ENCODE data around the gene TAGLN2. TPM values are rescaled to one million over a fixed set of nuclear protein-coding genes. Genes with fewer than 3 reads are reported as not detected.
A peak's percentile ranks its signal among the peaks of the same experiment; 100 is the strongest.

The TAGLN2 gene
- total and polyA plus RNA-seq, 4 donors: 483 to 788 (median 749) TPM

DNA sequence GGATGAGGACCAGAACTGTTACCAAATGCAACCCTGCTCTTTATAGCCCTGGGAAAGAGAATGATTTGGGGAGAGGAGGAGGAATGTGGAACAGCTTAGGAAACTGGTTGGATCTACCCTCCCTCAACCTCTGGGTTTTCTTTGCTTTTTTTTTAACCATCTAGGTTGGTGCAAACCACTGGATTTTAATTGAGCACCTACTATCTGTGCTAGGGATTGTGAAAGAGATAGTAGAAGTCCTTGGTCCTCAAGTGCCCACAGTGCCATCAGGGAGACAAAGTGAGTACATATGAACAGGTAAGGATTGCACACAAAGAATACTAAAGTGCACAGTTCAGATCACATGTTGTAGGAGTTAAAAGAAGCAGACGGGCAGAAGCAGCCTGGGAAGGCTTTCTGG is 4.7 kb downstream of the TAGLN2 start:
- WGBS, 2 donors: 64 to 67% methylated on average over 1 of the region's 1 CpG
- Histone ChIP-seq H3K27ac (ENCODE audit: low read depth in 1 of 2, low read length in 1 of 2) (peak overlapping the region in 1 of 2 donors; percentile 0), H3K36me3 (ENCODE audit: control insufficient read depth in 4 of 4, insufficient read depth in 4 of 4, low read length in 4 of 4) (peaks cover 17 to 36% (median 25%) of the 10 kb centered on the region in 4 donors), H3K4me1 (ENCODE audit: control insufficient read depth in 5 of 5, insufficient read depth in 5 of 5, low read length in 5 of 5) (peaks cover 9 to 57% (median 36%) of the 10 kb centered on the region in 5 donors), H3K9ac (ENCODE audit: insufficient read depth in 1 of 2, low read length in 2 of 2) (no peak overlapping the region), H3K27me3 (ENCODE audit: control insufficient read depth in 3 of 3, insufficient read depth in 3 of 3, low read length in 2 of 3) (no peaks in the 10 kb centered on the region), H3K9me3 (ENCODE audit: control insufficient read depth in 4 of 4, insufficient read depth in 3 of 4, low read length in 3 of 4) (no peaks in the 10 kb centered on the region), H3K4me3 (no peak overlapping the region)
- ATAC-seq (ENCODE audit: insufficient read depth, low FRiP score): no peak
- TF ChIP-seq, protein P1, sequence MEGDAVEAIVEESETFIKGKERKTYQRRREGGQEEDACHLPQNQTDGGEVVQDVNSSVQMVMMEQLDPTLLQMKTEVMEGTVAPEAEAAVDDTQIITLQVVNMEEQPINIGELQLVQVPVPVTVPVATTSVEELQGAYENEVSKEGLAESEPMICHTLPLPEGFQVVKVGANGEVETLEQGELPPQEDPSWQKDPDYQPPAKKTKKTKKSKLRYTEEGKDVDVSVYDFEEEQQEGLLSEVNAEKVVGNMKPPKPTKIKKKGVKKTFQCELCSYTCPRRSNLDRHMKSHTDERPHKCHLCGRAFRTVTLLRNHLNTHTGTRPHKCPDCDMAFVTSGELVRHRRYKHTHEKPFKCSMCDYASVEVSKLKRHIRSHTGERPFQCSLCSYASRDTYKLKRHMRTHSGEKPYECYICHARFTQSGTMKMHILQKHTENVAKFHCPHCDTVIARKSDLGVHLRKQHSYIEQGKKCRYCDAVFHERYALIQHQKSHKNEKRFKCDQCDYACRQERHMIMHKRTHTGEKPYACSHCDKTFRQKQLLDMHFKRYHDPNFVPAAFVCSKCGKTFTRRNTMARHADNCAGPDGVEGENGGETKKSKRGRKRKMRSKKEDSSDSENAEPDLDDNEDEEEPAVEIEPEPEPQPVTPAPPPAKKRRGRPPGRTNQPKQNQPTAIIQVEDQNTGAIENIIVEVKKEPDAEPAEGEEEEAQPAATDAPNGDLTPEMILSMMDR (IDR thresholded peaks at IDR 0.05; ENCODE audit: control extremely low read depth, extremely low read depth): no peak
- DNase-seq: no peak

DNA sequence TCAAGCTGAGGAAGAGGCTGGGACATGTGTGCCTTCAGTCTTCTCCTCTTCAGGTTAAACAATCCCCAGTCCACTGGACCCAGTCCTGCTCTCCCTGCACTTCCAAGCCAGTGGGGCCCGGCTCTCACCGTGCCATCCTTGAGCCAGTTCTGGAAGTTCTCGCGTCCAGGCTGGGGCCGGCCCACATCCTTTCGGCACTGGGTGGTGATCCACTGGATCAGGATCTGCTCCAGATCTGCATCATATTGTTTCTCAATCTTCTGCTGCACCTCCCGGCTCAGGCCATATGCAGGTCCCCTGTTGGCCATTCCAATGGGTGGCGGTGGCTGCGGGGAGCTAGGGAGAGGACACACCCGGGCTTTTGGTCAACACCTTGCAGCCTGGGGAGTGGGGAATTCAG is 5.1 kb downstream of the TAGLN2 start:
- Histone ChIP-seq H3K27ac (ENCODE audit: low read depth in 1 of 2, low read length in 1 of 2) (peak overlapping the region in 1 of 2 donors; percentile 37), H3K27me3 (ENCODE audit: control insufficient read depth in 3 of 3, insufficient read depth in 3 of 3, low read length in 2 of 3) (no peaks in the 10 kb centered on the region), H3K36me3 (ENCODE audit: control insufficient read depth in 4 of 4, insufficient read depth in 4 of 4, low read length in 4 of 4) (peaks cover 17 to 37% (median 25%) of the 10 kb centered on the region in 4 donors), H3K9me3 (ENCODE audit: control insufficient read depth in 4 of 4, insufficient read depth in 3 of 4, low read length in 3 of 4) (no peaks in the 10 kb centered on the region), H3K4me1 (ENCODE audit: control insufficient read depth in 5 of 5, insufficient read depth in 5 of 5, low read length in 5 of 5) (peaks cover 9 to 56% (median 36%) of the 10 kb centered on the region in 5 donors), H3K4me3 (no peak overlapping the region), H3K9ac (ENCODE audit: insufficient read depth in 1 of 2, low read length in 2 of 2) (no peak overlapping the region)
- no peak for DNase-seq
- TF ChIP-seq, protein P1 (IDR thresholded peaks at IDR 0.05; ENCODE audit: control extremely low read depth, extremely low read depth): no peak
- ATAC-seq (ENCODE audit: insufficient read depth, low FRiP score): no peak
- 90 to 96% methylated on average over 10 of the region's 10 CpGs for WGBS, 2 donors

DNA sequence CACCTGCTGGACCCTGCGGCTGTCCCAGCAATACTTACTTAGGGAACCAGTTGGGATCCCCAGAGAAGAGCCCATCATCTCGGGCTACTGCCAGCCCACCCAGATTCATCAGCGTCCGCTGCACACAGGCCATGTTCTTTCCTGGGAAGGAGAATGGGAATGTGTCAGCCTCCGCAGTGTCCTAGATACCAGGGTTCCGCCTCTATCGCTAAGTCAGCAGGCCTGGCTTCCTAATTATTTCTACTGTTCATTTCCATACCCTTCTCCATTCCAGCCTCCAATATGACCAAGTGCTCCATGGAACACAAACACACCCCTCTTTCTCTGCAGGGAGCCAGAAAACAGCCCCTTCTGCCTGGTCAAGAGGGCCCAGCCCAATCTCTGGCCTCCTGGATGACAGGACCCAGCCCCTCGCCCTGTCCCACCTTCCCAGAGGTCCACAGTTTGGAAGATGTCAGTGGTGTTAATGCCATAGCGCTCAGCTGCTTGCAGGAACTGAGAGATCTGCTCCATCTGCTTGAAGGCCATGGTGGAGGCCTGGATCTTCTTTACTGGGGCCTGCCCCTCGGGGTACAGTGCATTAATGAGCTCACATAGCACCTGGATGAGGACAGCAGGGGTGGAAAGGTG is 6.0 kb downstream of the TAGLN2 start:
- Histone ChIP-seq H3K36me3 (ENCODE audit: control insufficient read depth in 4 of 4, insufficient read depth in 4 of 4, low read length in 4 of 4) (peaks cover 17 to 37% (median 22%) of the 10 kb centered on the region in 4 donors), H3K9me3 (ENCODE audit: control insufficient read depth in 4 of 4, insufficient read depth in 3 of 4, low read length in 3 of 4) (no peaks in the 10 kb centered on the region), H3K4me3 (no peak overlapping the region), H3K27me3 (ENCODE audit: control insufficient read depth in 3 of 3, insufficient read depth in 3 of 3, low read length in 2 of 3) (no peaks in the 10 kb centered on the region), H3K9ac (ENCODE audit: insufficient read depth in 1 of 2, low read length in 2 of 2) (no peak overlapping the region), H3K4me1 (ENCODE audit: control insufficient read depth in 5 of 5, insufficient read depth in 5 of 5, low read length in 5 of 5) (peaks cover 9 to 55% (median 36%) of the 10 kb centered on the region in 5 donors), H3K27ac (ENCODE audit: low read depth in 1 of 2, low read length in 1 of 2) (peak overlapping the region in 1 of 2 donors; percentile 37)
- WGBS, 2 donors: 95 to 97% methylated on average over 10 of the region's 10 CpGs
- TF ChIP-seq, protein P1 (IDR thresholded peaks at IDR 0.05; ENCODE audit: control extremely low read depth, extremely low read depth): no peak
- DNase-seq (no peak), ATAC-seq (ENCODE audit: insufficient read depth, low FRiP score) (no peak)
